Measurements from ENCODE around the gene PIK3C2G.

PIK3C2G gene

GRCh38 chr12:18551701-18552100 is 290.4 kb downstream of the PIK3C2G start:
- Histone ChIP-seq H3K36me3 (ENCODE audit: control insufficient read depth, insufficient read depth, low read length) (no peaks in the 10 kb centered on the region), H3K9ac (ENCODE audit: low read length) (no peak overlapping the region), H3K4me1 (ENCODE audit: control insufficient read depth, insufficient read depth, low read length) (no peaks in the 10 kb centered on the region)

GRCh38 chr12:18552829-18553228 is 291.5 kb downstream of the PIK3C2G start:
- H3K4me3 ChIP-seq (ENCODE audit: low read length) = no peak overlapping the region
- H3K36me3 ChIP-seq (ENCODE audit: control insufficient read depth, insufficient read depth, low read length) = no peaks in the 10 kb centered on the region
- no peak overlapping the region for H3K9ac ChIP-seq (ENCODE audit: low read length)
- no peaks in the 10 kb centered on the region for H3K9me3 ChIP-seq (ENCODE audit: control insufficient read depth, low read length)
- H3K27me3 ChIP-seq (ENCODE audit: control insufficient read depth, insufficient read depth, low read length) = no peaks in the 10 kb centered on the region
- H3K4me1 ChIP-seq (ENCODE audit: control insufficient read depth, insufficient read depth, low read length) = no peaks in the 10 kb centered on the region

More at GRCh38 chr12:18551701-18552100, 290.4 kb downstream of the PIK3C2G start:
- Histone ChIP-seq H3K9me3 (ENCODE audit: control insufficient read depth, low read length) (no peaks in the 10 kb centered on the region), H3K27me3 (ENCODE audit: control insufficient read depth, insufficient read depth, low read length) (no peaks in the 10 kb centered on the region), H3K4me3 (ENCODE audit: low read length) (no peak overlapping the region)

GRCh38 chr12:18556161-18556560 is 294.8 kb downstream of the PIK3C2G start:
- Histone ChIP-seq H3K4me1 (ENCODE audit: control insufficient read depth, insufficient read depth, low read length) (no peaks in the 10 kb centered on the region), H3K27me3 (ENCODE audit: control insufficient read depth, insufficient read depth, low read length) (no peaks in the 10 kb centered on the region), H3K9me3 (ENCODE audit: control insufficient read depth, low read length) (no peaks in the 10 kb centered on the region), H3K9ac (ENCODE audit: low read length) (no peak overlapping the region), H3K36me3 (ENCODE audit: control insufficient read depth, insufficient read depth, low read length) (no peaks in the 10 kb centered on the region), H3K4me3 (ENCODE audit: low read length) (no peak overlapping the region)

GRCh38 chr12:18559242-18559641 is 297.9 kb downstream of the PIK3C2G start:
- Histone ChIP-seq H3K4me3 (ENCODE audit: low read length) (no peak overlapping the region), H3K4me1 (ENCODE audit: control insufficient read depth, insufficient read depth, low read length) (no peaks in the 10 kb centered on the region), H3K36me3 (ENCODE audit: control insufficient read depth, insufficient read depth, low read length) (no peaks in the 10 kb centered on the region), H3K9me3 (ENCODE audit: control insufficient read depth, low read length) (no peaks in the 10 kb centered on the region), H3K27me3 (ENCODE audit: control insufficient read depth, insufficient read depth, low read length) (no peaks in the 10 kb centered on the region), H3K9ac (ENCODE audit: low read length) (no peak overlapping the region)

GRCh38 chr12:18562531-18562930 is 301.2 kb downstream of the PIK3C2G start:
- no peak overlapping the region for H3K4me3 ChIP-seq (ENCODE audit: low read length)
- no peak overlapping the region for H3K9ac ChIP-seq (ENCODE audit: low read length)
- no peaks in the 10 kb centered on the region for H3K27me3 ChIP-seq (ENCODE audit: control insufficient read depth, insufficient read depth, low read length)
- H3K4me1 ChIP-seq (ENCODE audit: control insufficient read depth, insufficient read depth, low read length) = no peaks in the 10 kb centered on the region
- no peaks in the 10 kb centered on the region for H3K36me3 ChIP-seq (ENCODE audit: control insufficient read depth, insufficient read depth, low read length)
- H3K9me3 ChIP-seq (ENCODE audit: control insufficient read depth, low read length) = no peaks in the 10 kb centered on the region

GRCh38 chr12:18564306-18564705 is 303.0 kb downstream of the PIK3C2G start:
- Histone ChIP-seq H3K4me3 (ENCODE audit: low read length) (no peak overlapping the region), H3K9ac (ENCODE audit: low read length) (no peak overlapping the region), H3K36me3 (ENCODE audit: control insufficient read depth, insufficient read depth, low read length) (no peaks in the 10 kb centered on the region), H3K9me3 (ENCODE audit: control insufficient read depth, low read length) (no peaks in the 10 kb centered on the region), H3K27me3 (ENCODE audit: control insufficient read depth, insufficient read depth, low read length) (no peaks in the 10 kb centered on the region), H3K4me1 (ENCODE audit: control insufficient read depth, insufficient read depth, low read length) (no peaks in the 10 kb centered on the region)

- no peaks in the 10 kb centered on the region for H3K4me1 ChIP-seq (ENCODE audit: control insufficient read depth, insufficient read depth, low read length)
These were observed 306.5 kb downstream of the PIK3C2G start for GRCh38 chr12:18567787-18568186.

GRCh38 chr12:18570543-18570942 is 309.2 kb downstream of the PIK3C2G start:
- Histone ChIP-seq H3K4me1 (ENCODE audit: control insufficient read depth, insufficient read depth, low read length) (no peaks in the 10 kb centered on the region), H3K4me3 (ENCODE audit: low read length) (no peak overlapping the region), H3K9ac (ENCODE audit: low read length) (no peak overlapping the region), H3K9me3 (ENCODE audit: control insufficient read depth, low read length) (no peaks in the 10 kb centered on the region), H3K27me3 (ENCODE audit: control insufficient read depth, insufficient read depth, low read length) (no peaks in the 10 kb centered on the region), H3K36me3 (ENCODE audit: control insufficient read depth, insufficient read depth, low read length) (no peaks in the 10 kb centered on the region)

More at GRCh38 chr12:18567787-18568186, 306.5 kb downstream of the PIK3C2G start:
- H3K36me3 ChIP-seq (ENCODE audit: control insufficient read depth, insufficient read depth, low read length) = no peaks in the 10 kb centered on the region
- H3K9me3 ChIP-seq (ENCODE audit: control insufficient read depth, low read length) = no peaks in the 10 kb centered on the region
- no peak overlapping the region for H3K4me3 ChIP-seq (ENCODE audit: low read length)
- H3K27me3 ChIP-seq (ENCODE audit: control insufficient read depth, insufficient read depth, low read length) = no peaks in the 10 kb centered on the region
- no peak overlapping the region for H3K9ac ChIP-seq (ENCODE audit: low read length)

GRCh38 chr12:18576104-18576626 is 314.8 kb downstream of the PIK3C2G start:
- no peak overlapping the region for H3K4me3 ChIP-seq (ENCODE audit: low read length)
- no peak overlapping the region for H3K9ac ChIP-seq (ENCODE audit: low read length)
- H3K4me1 ChIP-seq (ENCODE audit: control insufficient read depth, insufficient read depth, low read length) = no peaks in the 10 kb centered on the region
- no peaks in the 10 kb centered on the region for H3K36me3 ChIP-seq (ENCODE audit: control insufficient read depth, insufficient read depth, low read length)
- no peaks in the 10 kb centered on the region for H3K9me3 ChIP-seq (ENCODE audit: control insufficient read depth, low read length)
- H3K27me3 ChIP-seq (ENCODE audit: control insufficient read depth, insufficient read depth, low read length) = no peaks in the 10 kb centered on the region

- Histone ChIP-seq H3K9me3 (ENCODE audit: control insufficient read depth, low read length) (no peaks in the 10 kb centered on the region), H3K27me3 (ENCODE audit: control insufficient read depth, insufficient read depth, low read length) (no peaks in the 10 kb centered on the region), H3K9ac (ENCODE audit: low read length) (no peak overlapping the region), H3K4me1 (ENCODE audit: control insufficient read depth, insufficient read depth, low read length) (no peaks in the 10 kb centered on the region), H3K4me3 (ENCODE audit: low read length) (no peak overlapping the region), H3K36me3 (ENCODE audit: control insufficient read depth, insufficient read depth, low read length) (no peaks in the 10 kb centered on the region)
These were observed 315.3 kb downstream of the PIK3C2G start for GRCh38 chr12:18576648-18577047.

GRCh38 chr12:18578191-18578590 is 316.9 kb downstream of the PIK3C2G start:
- peaks cover under 1% of the 10 kb centered on the region for H3K9me3 ChIP-seq (ENCODE audit: control insufficient read depth, low read length)
- peaks cover 2% of the 10 kb centered on the region for H3K36me3 ChIP-seq (ENCODE audit: control insufficient read depth, insufficient read depth, low read length)
- H3K4me1 ChIP-seq (ENCODE audit: control insufficient read depth, insufficient read depth, low read length) = no peaks in the 10 kb centered on the region
- H3K27me3 ChIP-seq (ENCODE audit: control insufficient read depth, insufficient read depth, low read length) = no peaks in the 10 kb centered on the region
- no peak overlapping the region for H3K9ac ChIP-seq (ENCODE audit: low read length)
- H3K4me3 ChIP-seq (ENCODE audit: low read length) = no peak overlapping the region

GRCh38 chr12:18580291-18580690 is 319.0 kb downstream of the PIK3C2G start:
- no peak overlapping the region for H3K4me3 ChIP-seq (ENCODE audit: low read length)
- peaks cover 5% of the 10 kb centered on the region for H3K9me3 ChIP-seq (ENCODE audit: control insufficient read depth, low read length)
- H3K27me3 ChIP-seq (ENCODE audit: control insufficient read depth, insufficient read depth, low read length) = no peaks in the 10 kb centered on the region
- no peak overlapping the region for H3K9ac ChIP-seq (ENCODE audit: low read length)
- peaks cover 6% of the 10 kb centered on the region for H3K36me3 ChIP-seq (ENCODE audit: control insufficient read depth, insufficient read depth, low read length)
- H3K4me1 ChIP-seq (ENCODE audit: control insufficient read depth, insufficient read depth, low read length) = no peaks in the 10 kb centered on the region

GRCh38 chr12:18580706-18581105 is 319.4 kb downstream of the PIK3C2G start:
- H3K4me1 ChIP-seq (ENCODE audit: control insufficient read depth, insufficient read depth, low read length) = no peaks in the 10 kb centered on the region
- peaks cover 6% of the 10 kb centered on the region for H3K36me3 ChIP-seq (ENCODE audit: control insufficient read depth, insufficient read depth, low read length)
- peaks cover 5% of the 10 kb centered on the region for H3K9me3 ChIP-seq (ENCODE audit: control insufficient read depth, low read length)
- H3K27me3 ChIP-seq (ENCODE audit: control insufficient read depth, insufficient read depth, low read length) = no peaks in the 10 kb centered on the region
- H3K4me3 ChIP-seq (ENCODE audit: low read length) = no peak overlapping the region
- no peak overlapping the region for H3K9ac ChIP-seq (ENCODE audit: low read length)
